GM18868 (cell line): ENCODE measurements around the gene PPFIA4.
"Not testable (repeated sequence)": the region's sequence is repeated elsewhere in the genome, so short reads cannot be mapped to it uniquely, and the experiment has no call there.

ENCODE experiments used
- ATAC-seq: cut with Tn5 transposase; IDR thresholded peaks from one replicate; pipeline ENCODE4 v1.9.1; 2021; ENCODE audit warnings: mild to moderate bottlenecking, moderate library complexity; ENCODE audit not compliant: unreplicated experiment

The PPFIA4 gene

GRCh38 chr1:203026031-203026665 lies at the start of gene PPFIA4:
TSS of gene PPFIA4 (plus strand) at chr1:203026491. CDS start at chr1:203039009, 12,518 bp downstream.
- ATAC-seq = peak; percentile 75

- ATAC-seq = no peak
Observed at GRCh38 chr1:202976633-202977032, 49.7 kb upstream of the PPFIA4 start.

- ATAC-seq = no peak
Observed at GRCh38 chr1:202979459-202979858, 46.8 kb upstream of the PPFIA4 start.

- ATAC-seq = no peak
Observed at GRCh38 chr1:202981939-202982338, 44.4 kb upstream of the PPFIA4 start.

- ATAC-seq = no peak
Observed at GRCh38 chr1:202982715-202983430, 43.4 kb upstream of the PPFIA4 start.

- not testable (repeated sequence) for ATAC-seq
Observed at GRCh38 chr1:202986120-202986519, 40.2 kb upstream of the PPFIA4 start.

- ATAC-seq = no peak
Observed at GRCh38 chr1:202987255-202987654, 39.0 kb upstream of the PPFIA4 start.

GRCh38 chr1:202987922-202988583 lies 38.2 kb upstream of the PPFIA4 start:
- no peak for ATAC-seq

- ATAC-seq = no peak
Observed at GRCh38 chr1:202989879-202990278, 36.4 kb upstream of the PPFIA4 start.

GRCh38 chr1:202991112-202991511 lies 35.2 kb upstream of the PPFIA4 start:
- ATAC-seq = no peak

- no peak for ATAC-seq
Observed at GRCh38 chr1:202994756-202995155, 31.5 kb upstream of the PPFIA4 start.

- ATAC-seq = no peak
Observed at GRCh38 chr1:202998836-202999750, 27.2 kb upstream of the PPFIA4 start.

- ATAC-seq = no peak
Observed at GRCh38 chr1:203000217-203000944, 25.9 kb upstream of the PPFIA4 start.

- no peak for ATAC-seq
Observed at GRCh38 chr1:203001986-203002385, 24.3 kb upstream of the PPFIA4 start.

- ATAC-seq = no peak
Observed at GRCh38 chr1:203002951-203003350, 23.3 kb upstream of the PPFIA4 start.

- not testable (repeated sequence) for ATAC-seq
Observed at GRCh38 chr1:203005395-203006142, 20.7 kb upstream of the PPFIA4 start.

- ATAC-seq = peak; percentile 92
Observed at GRCh38 chr1:203006948-203007871, 19.1 kb upstream of the PPFIA4 start, which contains the start of gene TMEM183A. TSS of gene TMEM183A (plus strand) at chr1:203007374. CDS start at chr1:203007466, 92 bp downstream.

- ATAC-seq = no peak
Observed at GRCh38 chr1:203009185-203009584, 17.1 kb upstream of the PPFIA4 start.
